Measurements from ENCODE around the gene MAP10. TPM values are rescaled to one million over a fixed set of nuclear protein-coding genes. Genes with fewer than 3 reads are reported as not detected.

Gene MAP10
- total and polyA plus RNA-seq, 2 donors (not counting 1 experiment from before 2014, with no cell fraction given) = 0.98 to 2.6 TPM

- Histone ChIP-seq H3K4me2 (ENCODE audit: extremely low read depth, insufficient read depth, low read length) (no peak overlapping the region), H3K27ac (ENCODE audit: insufficient read depth, low read length) (no peak overlapping the region), H3K4me1 (ENCODE audit: control insufficient read depth, extremely low read depth, insufficient read depth, low read length) (no peaks in the 10 kb centered on the region), H3K9me3 (ENCODE audit: control insufficient read depth, insufficient read depth, low read depth, low read length) (no peaks in the 10 kb centered on the region), H3K27me3 (ENCODE audit: control insufficient read depth, insufficient read depth, low read length) (no peaks in the 10 kb centered on the region), H4K20me1 (ENCODE audit: control insufficient read depth, extremely low read depth, insufficient read depth, low read length) (no peaks in the 10 kb centered on the region), H2AFZ (ENCODE audit: low read length) (no peak overlapping the region), H3K36me3 (ENCODE audit: control insufficient read depth, insufficient read depth, low read length) (no peaks in the 10 kb centered on the region), H3K4me3 (replicated peaks in 1 of 4; ENCODE audit: control extremely low read depth in 1 of 4, insufficient read depth in 1 of 4, low read depth in 3 of 4, low read length in 4 of 4) (no peak overlapping the region), H3K9ac (ENCODE audit: insufficient read depth, low read length) (no peak overlapping the region), H3K79me2 (ENCODE audit: control insufficient read depth, insufficient read depth, low read length) (no peaks in the 10 kb centered on the region)
- DNase-seq (ENCODE audit: low read depth in 2 of 2) = no peak
- TF ChIP-seq EZH2 (IDR thresholded peaks at IDR 0.05; ENCODE audit: low read length, missing control alignments) (no peak), CTCF (conservative IDR thresholded peaks at IDR 0.05 in 1 of 2, IDR thresholded peaks at IDR 0.05 in 1 of 2; ENCODE audit: low read depth in 1 of 2, low read length in 2 of 2) (no peak)
These were observed 36.8 kb downstream of the MAP10 start for GRCh38 chr1:232841823-232842565.

DNA sequence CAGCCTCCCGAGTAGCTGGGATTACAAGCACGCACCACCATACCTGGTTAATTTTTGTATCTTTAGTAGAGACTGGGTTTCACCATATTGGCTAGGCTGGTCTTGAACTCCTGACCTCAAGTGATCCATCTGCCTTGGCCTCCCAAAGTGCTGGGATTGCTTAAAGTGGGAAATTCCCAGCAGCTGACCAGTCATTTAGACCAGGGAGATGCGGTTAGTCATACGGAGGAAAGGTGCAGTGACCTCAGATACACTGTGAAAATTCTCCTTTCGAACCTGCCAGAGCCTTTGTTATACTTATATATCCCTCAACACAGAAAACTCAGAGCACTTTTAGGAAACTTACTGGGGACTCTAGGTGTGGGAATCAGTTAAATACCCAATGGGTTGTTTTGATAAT lies 39.6 kb downstream of the MAP10 start:
- Histone ChIP-seq H3K36me3 (ENCODE audit: control insufficient read depth, insufficient read depth, low read length) (no peaks in the 10 kb centered on the region), H3K27ac (ENCODE audit: insufficient read depth, low read length) (no peak overlapping the region), H3K4me3 (replicated peaks in 1 of 4; ENCODE audit: control extremely low read depth in 1 of 4, insufficient read depth in 1 of 4, low read depth in 3 of 4, low read length in 4 of 4) (no peak overlapping the region), H3K27me3 (ENCODE audit: control insufficient read depth, insufficient read depth, low read length) (no peaks in the 10 kb centered on the region), H3K79me2 (ENCODE audit: control insufficient read depth, insufficient read depth, low read length) (no peaks in the 10 kb centered on the region), H4K20me1 (ENCODE audit: control insufficient read depth, extremely low read depth, insufficient read depth, low read length) (no peaks in the 10 kb centered on the region), H3K4me2 (ENCODE audit: extremely low read depth, insufficient read depth, low read length) (no peak overlapping the region), H3K9ac (ENCODE audit: insufficient read depth, low read length) (no peak overlapping the region), H3K9me3 (ENCODE audit: control insufficient read depth, insufficient read depth, low read depth, low read length) (no peaks in the 10 kb centered on the region), H3K4me1 (ENCODE audit: control insufficient read depth, extremely low read depth, insufficient read depth, low read length) (no peaks in the 10 kb centered on the region), H2AFZ (ENCODE audit: low read length) (no peak overlapping the region)
- DNase-seq (ENCODE audit: low read depth in 2 of 2) = peak; percentile 8 to 79
- TF ChIP-seq CTCF (conservative IDR thresholded peaks at IDR 0.05 in 1 of 2, IDR thresholded peaks at IDR 0.05 in 1 of 2; ENCODE audit: low read depth in 1 of 2, low read length in 2 of 2) (no peak), EZH2 (IDR thresholded peaks at IDR 0.05; ENCODE audit: low read length, missing control alignments) (no peak)

DNA sequence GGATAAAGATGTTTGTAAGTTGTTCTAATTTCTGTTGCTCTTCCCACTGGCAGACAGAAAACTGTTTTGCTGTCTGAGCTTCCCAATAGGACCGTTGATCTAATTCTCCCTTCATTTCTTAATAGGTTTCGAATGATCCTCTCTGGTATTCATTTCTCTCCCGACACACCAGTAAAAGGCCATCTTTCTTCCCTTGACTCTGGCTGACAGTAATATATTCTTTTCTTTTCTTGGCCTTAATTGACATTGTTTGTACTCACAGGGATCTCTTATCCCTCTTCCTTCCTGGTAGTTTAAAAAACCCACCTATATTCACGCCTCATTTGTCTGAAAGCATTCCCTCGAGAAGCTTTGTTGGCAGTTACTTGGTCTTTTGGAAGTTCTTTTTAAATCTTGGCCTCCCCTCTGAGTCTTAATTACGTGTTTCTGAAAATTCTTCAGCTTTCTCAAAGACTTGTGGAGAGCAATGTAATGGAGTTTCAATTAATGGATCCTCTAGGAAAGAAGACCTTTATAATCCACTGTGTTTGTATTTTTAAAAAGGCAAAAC lies 40.3 kb downstream of the MAP10 start:
- H3K79me2 ChIP-seq (ENCODE audit: control insufficient read depth, insufficient read depth, low read length) = no peaks in the 10 kb centered on the region
- H3K27ac ChIP-seq (ENCODE audit: insufficient read depth, low read length) = no peak overlapping the region
- no peaks in the 10 kb centered on the region for H3K4me1 ChIP-seq (ENCODE audit: control insufficient read depth, extremely low read depth, insufficient read depth, low read length)
- H3K4me2 ChIP-seq (ENCODE audit: extremely low read depth, insufficient read depth, low read length) = no peak overlapping the region
- no peak overlapping the region for H3K9ac ChIP-seq (ENCODE audit: insufficient read depth, low read length)
- TF ChIP-seq EZH2 (IDR thresholded peaks at IDR 0.05; ENCODE audit: low read length, missing control alignments) = no peak
- TF ChIP-seq CTCF (conservative IDR thresholded peaks at IDR 0.05 in 1 of 2, IDR thresholded peaks at IDR 0.05 in 1 of 2; ENCODE audit: low read depth in 1 of 2, low read length in 2 of 2) = no peak
- DNase-seq (ENCODE audit: low read depth in 2 of 2) = peak in 1 of 2 donors; percentile 37
- H3K36me3 ChIP-seq (ENCODE audit: control insufficient read depth, insufficient read depth, low read length) = no peaks in the 10 kb centered on the region
- H3K27me3 ChIP-seq (ENCODE audit: control insufficient read depth, insufficient read depth, low read length) = no peaks in the 10 kb centered on the region
- no peaks in the 10 kb centered on the region for H4K20me1 ChIP-seq (ENCODE audit: control insufficient read depth, extremely low read depth, insufficient read depth, low read length)
- H3K9me3 ChIP-seq (ENCODE audit: control insufficient read depth, insufficient read depth, low read depth, low read length) = no peaks in the 10 kb centered on the region
- no peak overlapping the region for H2AFZ ChIP-seq (ENCODE audit: low read length)
- H3K4me3 ChIP-seq (replicated peaks in 1 of 4; ENCODE audit: control extremely low read depth in 1 of 4, insufficient read depth in 1 of 4, low read depth in 3 of 4, low read length in 4 of 4) = no peak overlapping the region
